Ovary (tissue), 9 donors: ENCODE results near the gene EIF5A2. TPM values are rescaled to one million over a fixed set of nuclear protein-coding genes. Genes with fewer than 3 reads are reported as not detected.

Experiments used
- DNase-seq, 5 donors: peaks; one replicate each; pipeline ENCODE4 v3.0.0-alpha.2; 2019 to 2020
- H3K27ac ChIP-seq, 2 donors: fragments of 200-600 bp; one replicate each; pipeline versions ENCODE4 v1.5.1 to v1.8.0; 2019 to 2022
- H3K27me3 ChIP-seq: fragments of 200-600 bp; one replicate; pipeline ENCODE4 v1.8.0; 2022
- H3K36me3 ChIP-seq: fragments of 200-600 bp; sonication (generic); one replicate; pipeline ENCODE4 v1.5.1; 2019
- H3K4me1 ChIP-seq: one replicate; pipeline ENCODE4 v1.8.1; 2013; ENCODE audit warnings: mild to moderate bottlenecking, moderate library complexity; ENCODE audit not compliant: insufficient read depth
- H3K4me3 ChIP-seq: fragments of 200-600 bp; sonication (generic); one replicate; pipeline ENCODE4 v1.5.1; 2017
- H3K9me3 ChIP-seq, 2 donors: fragments of 200-600 bp in 1 of 2; sonication (generic) in 1 of 2; one replicate each; pipeline versions ENCODE4 v1.5.1 to v1.8.1; 2013 to 2019; ENCODE audit warnings: mild to moderate bottlenecking in 1 of 2, moderate library complexity in 1 of 2
- EP300 ChIP-seq: sonication (generic); formaldehyde crosslinking; IDR thresholded peaks from one replicate; pipeline ENCODE4 v1.6.1; 2017; ENCODE audit warnings: antibody characterized with exemption
- POLR2A ChIP-seq: fragments of 450-650 bp; IDR thresholded peaks from one replicate; pipeline ENCODE4 v1.6.1; 2017; ENCODE audit warnings: antibody characterized with exemption, mild to moderate bottlenecking, moderate library complexity
- WGBS, 3 donors: extraction: QIAGEN DNeasy Blood & Tissue Kit in 1 of 3; methylation state at CpG; one replicate each; pipeline versions ENCODE4 v1.1.5 to v1.1.7; 2013 to 2017; 5-methylcytosine and 5-hydroxymethylcytosine counted together
- intact Hi-C, 4 donors: fragments of 100-400 bp; cut with DNase I; formaldehyde crosslinking; loops; one replicate each; pipeline versions ENCODE4 v1.11.0 to v1.15.1; 2022 to 2023
- polyA plus RNA-seq, 2 donors: library from polyadenylated mRNA; stranded (reverse); fragments of 200-250 nt in 1 of 2; fragments of 350-450 nt in 1 of 2; fragmentation: Illumina TruSeq in 1 of 2; extraction: RNeasy Lipid Tissue Mini Kit (QIAGEN cat#74804) in 1 of 2; gene quantifications; one replicate each; pipeline ENCODE4 v1.2.3, GENCODE V29; 2013 to 2014
- total RNA-seq, 7 donors: library from RNA; depleted of rRNA in 2 of 7; stranded (reverse); fragments of >200 nt in 2 of 7; fragmentation: NEBNext Ultra II Directional in 3 of 7; extraction: Animal tissue kit (Norgen Biotek cat#: 25700) in 3 of 7; gene quantifications; one replicate each; pipeline versions ENCODE4 v1.1.0 to v1.2.4, GENCODE V29; 2016 to 2023
- TF ChIP-seq, protein P1 (sequence below), 3 donors: fragments of 450-650 bp in 2 of 3; fragments of 200-600 bp in 1 of 3; IDR thresholded peaks; one replicate each; pipeline versions ENCODE4 v1.5.1 to v1.8.0; 2016 to 2022; ENCODE audit warnings: antibody characterized with exemption in 3 of 3, mild to moderate bottlenecking in 1 of 3
- donor health status: DM: no; HTN: no; CAD: no; lungs with moderate emphysema.
- donor health status: DM: no; HTN: no; CAD: no.
- donor health status: Bipolar disorder and iron deficiency.
- donor health status: DM: yes; HTN: yes; CAD: no.
- donor health status: DM: no; HTN: no; CAD: no.
- donor health status: DM: yes; HTN: yes; CAD: no.

The EIF5A2 gene
- total and polyA plus RNA-seq, 9 donors = 3.3 to 19.6 (median 12.5) TPM

DNA sequence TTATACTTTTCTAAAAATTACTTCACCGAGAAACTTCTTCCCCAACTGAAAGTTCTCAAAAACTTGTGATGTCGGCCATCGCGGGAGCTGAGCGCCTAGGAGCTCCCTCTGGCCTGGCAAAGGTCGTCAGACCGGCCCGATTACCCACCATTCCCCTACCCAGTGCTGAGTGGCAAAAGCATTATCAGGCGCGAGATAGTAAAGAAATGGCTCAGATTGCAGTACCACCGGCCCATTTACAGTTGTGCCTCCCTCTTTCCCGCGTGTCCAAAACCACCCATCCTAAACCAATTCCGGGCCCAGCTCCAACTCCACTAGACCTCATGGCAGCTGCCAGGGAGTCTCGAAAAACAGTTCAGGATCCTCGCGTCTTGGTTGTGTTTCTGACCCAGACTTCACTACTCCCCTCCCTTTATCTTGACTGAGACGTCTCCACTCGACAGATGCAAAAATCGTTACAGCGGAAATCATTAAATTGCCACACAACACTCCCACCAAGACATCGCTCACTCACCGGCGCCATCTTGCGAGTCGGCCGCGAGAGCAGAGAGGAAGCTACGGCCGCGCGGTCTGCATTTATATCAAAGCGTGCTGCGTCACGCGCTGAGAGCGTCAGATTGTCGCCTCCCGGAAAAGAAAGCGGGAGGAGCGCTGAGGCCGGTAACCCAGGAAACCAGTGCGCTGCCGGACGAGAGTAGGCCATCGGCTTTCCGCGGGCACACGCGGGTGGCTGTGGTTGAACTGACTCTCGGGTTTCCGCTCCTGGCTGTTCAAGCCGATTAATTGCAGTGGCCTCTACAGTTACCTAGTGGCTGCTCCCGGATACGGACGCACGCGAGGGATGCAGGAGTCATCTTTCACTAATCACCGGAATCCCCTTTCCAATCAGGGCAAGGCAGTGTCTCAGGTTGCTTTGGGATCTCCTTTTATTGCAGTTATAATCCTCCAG, 38.5 kb downstream of the EIF5A2 start, which contains the start of gene RPL22L1:
Gene RPL22L1 (minus strand): TSS at position 551 of the 949 bp plus-strand sequence. CDS start 28 bp downstream, at position 523.
- Histone ChIP-seq H3K4me3 (peak within 1 kb of the TSS; percentile 82), H3K4me1 (peaks cover 4% of the 10 kb centered on the region), H3K9me3 (no peaks in the 10 kb centered on the region), H3K27ac (peak within 1 kb of the TSS; percentile 33 to 82), H3K27me3 (no peaks in the 10 kb centered on the region), H3K36me3 (no peaks in the 10 kb centered on the region)
- intact Hi-C loops = loop anchor here in 1 of 4 donors (10.0 kb wide), 1 partner anchor 685 kb away; the partner anchor contains the start of gene PHC3
- WGBS, 3 donors = 0% methylated on average over 59 of the region's 59 CpGs
- TF ChIP-seq POLR2A (peak; percentile 84), EP300 (no peak)
- TF ChIP-seq, protein P1, sequence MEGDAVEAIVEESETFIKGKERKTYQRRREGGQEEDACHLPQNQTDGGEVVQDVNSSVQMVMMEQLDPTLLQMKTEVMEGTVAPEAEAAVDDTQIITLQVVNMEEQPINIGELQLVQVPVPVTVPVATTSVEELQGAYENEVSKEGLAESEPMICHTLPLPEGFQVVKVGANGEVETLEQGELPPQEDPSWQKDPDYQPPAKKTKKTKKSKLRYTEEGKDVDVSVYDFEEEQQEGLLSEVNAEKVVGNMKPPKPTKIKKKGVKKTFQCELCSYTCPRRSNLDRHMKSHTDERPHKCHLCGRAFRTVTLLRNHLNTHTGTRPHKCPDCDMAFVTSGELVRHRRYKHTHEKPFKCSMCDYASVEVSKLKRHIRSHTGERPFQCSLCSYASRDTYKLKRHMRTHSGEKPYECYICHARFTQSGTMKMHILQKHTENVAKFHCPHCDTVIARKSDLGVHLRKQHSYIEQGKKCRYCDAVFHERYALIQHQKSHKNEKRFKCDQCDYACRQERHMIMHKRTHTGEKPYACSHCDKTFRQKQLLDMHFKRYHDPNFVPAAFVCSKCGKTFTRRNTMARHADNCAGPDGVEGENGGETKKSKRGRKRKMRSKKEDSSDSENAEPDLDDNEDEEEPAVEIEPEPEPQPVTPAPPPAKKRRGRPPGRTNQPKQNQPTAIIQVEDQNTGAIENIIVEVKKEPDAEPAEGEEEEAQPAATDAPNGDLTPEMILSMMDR (IDR thresholded peaks at IDR 0.05) = peak in 2 of 3 donors; percentile 29 to 33
- peak; percentile 92 to 95 (median 93) for DNase-seq

DNA sequence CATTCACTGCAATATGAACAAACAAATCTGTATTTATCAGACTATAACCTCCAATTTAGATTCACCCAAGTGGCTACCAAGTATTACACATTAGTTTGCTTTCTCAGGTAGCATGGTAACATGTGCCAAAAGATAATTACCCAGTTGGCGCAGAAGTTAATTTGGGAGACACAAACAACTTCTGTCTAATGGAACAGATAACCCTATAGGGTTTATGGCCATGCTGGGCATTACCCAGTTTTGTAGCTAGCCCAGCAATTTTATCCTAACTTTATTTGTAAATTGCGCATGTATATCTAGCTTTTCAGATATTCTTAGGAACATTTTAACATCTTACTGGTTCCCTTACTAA, 39.2 kb downstream of the EIF5A2 start:
- TF ChIP-seq EP300 = no peak
- no peak for TF ChIP-seq POLR2A
- TF ChIP-seq, protein P1 (IDR thresholded peaks at IDR 0.05) = no peak
- WGBS, 3 donors = 14 to 21% (median 18%) methylated on average over 2 of the region's 2 CpGs
- intact Hi-C loops = loop anchor here in 1 of 4 donors (10.0 kb wide), 1 partner anchor 684 kb away; the partner anchor contains the start of gene PHC3
- H3K36me3 ChIP-seq = no peaks in the 10 kb centered on the region
- no peaks in the 10 kb centered on the region for H3K9me3 ChIP-seq
- DNase-seq = no peak
- H3K27me3 ChIP-seq = no peaks in the 10 kb centered on the region
- H3K4me3 ChIP-seq = peak overlapping the region; percentile 82
- H3K27ac ChIP-seq = peak overlapping the region; percentile 33 to 82
- peaks cover 4% of the 10 kb centered on the region for H3K4me1 ChIP-seq

DNA sequence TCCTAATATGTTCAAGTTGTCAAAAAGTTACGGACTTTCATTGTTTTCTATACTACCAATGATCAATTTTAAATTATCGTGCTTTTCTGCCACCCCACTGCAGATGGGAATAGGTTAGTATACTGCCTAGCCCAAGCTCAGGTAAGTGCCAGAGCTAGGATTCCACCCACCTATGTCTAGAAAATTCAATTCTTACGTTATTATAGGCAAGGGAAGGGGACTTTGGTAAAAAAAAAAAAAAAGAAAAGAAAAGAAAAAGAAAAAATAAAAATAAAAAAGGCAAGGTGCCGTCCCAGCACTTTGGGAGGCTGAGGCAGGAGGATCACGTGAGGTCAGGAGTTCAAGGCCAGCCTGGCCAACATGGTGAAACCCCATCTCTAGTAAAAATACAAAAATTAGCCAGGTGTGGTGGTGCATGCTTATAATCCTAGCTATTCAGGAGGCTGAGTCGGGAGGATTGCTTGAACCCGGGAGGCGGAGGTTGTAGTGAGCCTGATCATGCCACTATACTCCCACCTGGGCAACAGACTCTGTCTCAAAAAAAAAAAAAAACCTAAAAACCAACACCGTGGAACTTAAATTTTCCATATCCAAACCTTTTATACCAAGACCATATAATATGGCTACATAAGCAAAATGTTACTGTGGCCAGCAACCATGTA, 39.7 kb downstream of the EIF5A2 start:
- Histone ChIP-seq H3K9me3 (no peaks in the 10 kb centered on the region), H3K27ac (peak overlapping the region in 1 of 2 donors; percentile 82), H3K4me3 (peak overlapping the region; percentile 82), H3K36me3 (no peaks in the 10 kb centered on the region), H3K4me1 (peaks cover 4% of the 10 kb centered on the region), H3K27me3 (no peaks in the 10 kb centered on the region)
- intact Hi-C loops = loop anchor here in 1 of 4 donors (10.0 kb wide), 1 partner anchor 684 kb away; the partner anchor contains the start of gene PHC3
- WGBS, 3 donors = 87 to 89% (median 88%) methylated on average over 9 of the region's 9 CpGs
- TF ChIP-seq EP300 (no peak), POLR2A (no peak)
- TF ChIP-seq, protein P1 (IDR thresholded peaks at IDR 0.05) = no peak
- DNase-seq = peak in 2 of 5 donors; percentile 22 to 28
